ENCODE results near the gene ZNF318.

DNA sequence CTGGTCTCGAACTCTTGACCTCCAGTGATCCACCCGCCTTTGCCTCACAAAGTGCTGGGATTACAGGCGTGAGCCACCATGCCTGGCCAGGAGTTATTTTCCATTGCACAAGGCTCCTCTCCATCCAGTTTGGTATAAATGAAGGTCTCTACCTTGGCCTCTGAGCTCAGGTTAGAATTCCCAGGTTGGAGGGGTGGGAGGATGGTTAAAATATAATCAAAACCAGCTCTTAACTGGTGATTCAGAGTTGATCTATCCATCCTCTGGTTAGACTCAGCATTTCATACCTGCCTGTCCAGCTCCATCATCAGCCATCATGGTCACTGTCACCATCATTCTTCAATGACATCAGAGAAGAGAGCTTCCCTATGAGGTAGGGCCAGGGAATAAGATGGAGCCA is 74.0 kb downstream of the ZNF318 start:
- TF ChIP-seq, protein P1, sequence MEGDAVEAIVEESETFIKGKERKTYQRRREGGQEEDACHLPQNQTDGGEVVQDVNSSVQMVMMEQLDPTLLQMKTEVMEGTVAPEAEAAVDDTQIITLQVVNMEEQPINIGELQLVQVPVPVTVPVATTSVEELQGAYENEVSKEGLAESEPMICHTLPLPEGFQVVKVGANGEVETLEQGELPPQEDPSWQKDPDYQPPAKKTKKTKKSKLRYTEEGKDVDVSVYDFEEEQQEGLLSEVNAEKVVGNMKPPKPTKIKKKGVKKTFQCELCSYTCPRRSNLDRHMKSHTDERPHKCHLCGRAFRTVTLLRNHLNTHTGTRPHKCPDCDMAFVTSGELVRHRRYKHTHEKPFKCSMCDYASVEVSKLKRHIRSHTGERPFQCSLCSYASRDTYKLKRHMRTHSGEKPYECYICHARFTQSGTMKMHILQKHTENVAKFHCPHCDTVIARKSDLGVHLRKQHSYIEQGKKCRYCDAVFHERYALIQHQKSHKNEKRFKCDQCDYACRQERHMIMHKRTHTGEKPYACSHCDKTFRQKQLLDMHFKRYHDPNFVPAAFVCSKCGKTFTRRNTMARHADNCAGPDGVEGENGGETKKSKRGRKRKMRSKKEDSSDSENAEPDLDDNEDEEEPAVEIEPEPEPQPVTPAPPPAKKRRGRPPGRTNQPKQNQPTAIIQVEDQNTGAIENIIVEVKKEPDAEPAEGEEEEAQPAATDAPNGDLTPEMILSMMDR (IDR thresholded peaks at IDR 0.05 in 8 of 11, conservative IDR thresholded peaks at IDR 0.05 in 3 of 11), result no peak
- no peak for TF ChIP-seq POLR2A (IDR thresholded peaks at IDR 0.05)

Measured in spleen (tissue), 7 donors.